DND-41 (cell line): Measurements from ENCODE around the gene ZC3H11A.
"Not testable (repeated sequence)": the region's sequence is repeated elsewhere in the genome, so short reads cannot be mapped to it uniquely, and the experiment has no call there.

Source experiments
- ATAC-seq: fragments of 200-7000 bp; cut with Tn5 transposase; 3 replicates; pipeline ENCODE4 v1.9.1; 2021; ENCODE audit warnings: low read depth; ENCODE audit not compliant: insufficient read depth
- DNase-seq: peaks from one replicate; pipeline ENCODE4 v3.0.0-alpha.2; 2020
- H2AFZ ChIP-seq: 2 replicates; pipeline ENCODE4 v1.6.0; 2012; ENCODE audit warnings: low read depth, low read length
- H3K27ac ChIP-seq: 2 replicates; pipeline ENCODE4 v1.5.1; 2012; ENCODE audit warnings: low read length, inconsistent platforms
- H3K27me3 ChIP-seq: fragments of 200-600 bp; sonication (generic); 2 replicates; pipeline ENCODE4 v1.6.0; 2012; ENCODE audit warnings: low read length, mild to moderate bottlenecking, inconsistent platforms; ENCODE audit not compliant: insufficient read depth, poor library complexity
- H3K36me3 ChIP-seq: 2 replicates; pipeline ENCODE4 v1.5.1; 2012; ENCODE audit warnings: low read length, inconsistent platforms; ENCODE audit not compliant: insufficient read depth
- H3K4me1 ChIP-seq: 2 replicates; pipeline ENCODE4 v1.5.1; 2012; ENCODE audit warnings: mild to moderate bottlenecking, low read length; ENCODE audit not compliant: insufficient read depth
- H3K4me2 ChIP-seq: 2 replicates; pipeline ENCODE4 v1.6.0; 2012; ENCODE audit warnings: mild to moderate bottlenecking, moderate library complexity, low read length, inconsistent platforms; ENCODE audit not compliant: insufficient read depth
- H3K4me3 ChIP-seq, 2 experiments: fragments of 200-600 bp in 1 of 2; shearing (Covaris generic) in 1 of 2; 2 replicates each; pipeline ENCODE4 v1.5.1; 2012 to 2016; ENCODE audit warnings: inconsistent platforms in 2 of 2, low read length in 2 of 2, mild to moderate bottlenecking in 2 of 2, low read depth in 1 of 2, moderate library complexity in 1 of 2
- H3K79me2 ChIP-seq: 2 replicates; pipeline ENCODE4 v1.6.0; 2012; ENCODE audit warnings: low read length, inconsistent platforms; ENCODE audit not compliant: insufficient read depth
- H3K9ac ChIP-seq: 2 replicates; pipeline ENCODE4 v1.6.0; 2012; ENCODE audit warnings: low read depth, mild to moderate bottlenecking, inconsistent platforms, low read length, moderate library complexity
- H3K9me3 ChIP-seq: 2 replicates; pipeline ENCODE4 v1.5.1; 2012; ENCODE audit warnings: low read length, moderate library complexity, mild to moderate bottlenecking, inconsistent platforms; ENCODE audit not compliant: insufficient read depth, severe bottlenecking
- H4K20me1 ChIP-seq: 2 replicates; pipeline ENCODE4 v1.6.0; 2012; ENCODE audit warnings: low read length; ENCODE audit not compliant: insufficient read depth
- EZH2 ChIP-seq: IDR thresholded peaks from 3 replicates; pipeline ENCODE4 v1.6.1; 2012; ENCODE audit warnings: borderline replicate concordance, low read depth, mild to moderate bottlenecking, moderate library complexity, low read length, inconsistent platforms; ENCODE audit not compliant: severe bottlenecking
- TF ChIP-seq, protein P1 (sequence below): IDR thresholded peaks from 2 replicates; pipeline ENCODE4 v1.5.1; 2012; ENCODE audit warnings: borderline replicate concordance, low read length, moderate library complexity, mild to moderate bottlenecking; ENCODE audit not compliant: poor library complexity, severe bottlenecking; ENCODE audit errors: extremely low read depth

The ZC3H11A gene

DNA sequence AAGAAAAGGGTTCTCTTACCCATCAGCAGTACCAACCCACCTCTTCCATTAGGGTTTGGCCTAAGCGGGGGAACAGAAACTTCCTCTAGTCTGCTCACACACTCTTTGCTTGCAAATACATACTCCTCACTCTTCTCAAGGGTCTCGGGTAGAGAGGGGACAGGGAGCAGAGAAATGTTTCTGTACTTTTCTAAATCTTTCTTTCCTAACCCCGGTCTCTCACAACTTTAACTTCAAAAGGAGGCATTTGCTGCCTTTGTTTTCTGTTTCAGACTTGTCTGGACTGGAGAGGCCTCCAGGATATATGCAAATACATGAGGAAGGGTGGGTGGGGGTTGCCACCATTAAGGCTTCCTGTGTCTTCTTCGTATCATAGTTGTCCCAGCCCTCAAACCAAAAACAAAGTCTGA lies 41.0 kb upstream of the ZC3H11A start:
- DNase-seq = peak; percentile 48
- Histone ChIP-seq H3K79me2 (no peaks in the 10 kb centered on the region), H4K20me1 (no peaks in the 10 kb centered on the region), H3K9me3 (no peaks in the 10 kb centered on the region), H3K9ac (peak overlapping the region; percentile 24; the same call in 1 of the 2 replicates), H3K27ac (peak overlapping the region; percentile 58), H2AFZ (peak overlapping the region; percentile 75), H3K4me2 (no peak overlapping the region), H3K36me3 (no peaks in the 10 kb centered on the region), H3K4me1 (peaks cover 13% of the 10 kb centered on the region), H3K4me3 (no peak overlapping the region), H3K27me3 (no peaks in the 10 kb centered on the region)
- ATAC-seq = peak; percentile 79
- no peak for TF ChIP-seq EZH2
- TF ChIP-seq, protein P1, sequence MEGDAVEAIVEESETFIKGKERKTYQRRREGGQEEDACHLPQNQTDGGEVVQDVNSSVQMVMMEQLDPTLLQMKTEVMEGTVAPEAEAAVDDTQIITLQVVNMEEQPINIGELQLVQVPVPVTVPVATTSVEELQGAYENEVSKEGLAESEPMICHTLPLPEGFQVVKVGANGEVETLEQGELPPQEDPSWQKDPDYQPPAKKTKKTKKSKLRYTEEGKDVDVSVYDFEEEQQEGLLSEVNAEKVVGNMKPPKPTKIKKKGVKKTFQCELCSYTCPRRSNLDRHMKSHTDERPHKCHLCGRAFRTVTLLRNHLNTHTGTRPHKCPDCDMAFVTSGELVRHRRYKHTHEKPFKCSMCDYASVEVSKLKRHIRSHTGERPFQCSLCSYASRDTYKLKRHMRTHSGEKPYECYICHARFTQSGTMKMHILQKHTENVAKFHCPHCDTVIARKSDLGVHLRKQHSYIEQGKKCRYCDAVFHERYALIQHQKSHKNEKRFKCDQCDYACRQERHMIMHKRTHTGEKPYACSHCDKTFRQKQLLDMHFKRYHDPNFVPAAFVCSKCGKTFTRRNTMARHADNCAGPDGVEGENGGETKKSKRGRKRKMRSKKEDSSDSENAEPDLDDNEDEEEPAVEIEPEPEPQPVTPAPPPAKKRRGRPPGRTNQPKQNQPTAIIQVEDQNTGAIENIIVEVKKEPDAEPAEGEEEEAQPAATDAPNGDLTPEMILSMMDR = no peak

GRCh38 chr1:203756036-203756435 lies 39.4 kb upstream of the ZC3H11A start:
- Histone ChIP-seq H2AFZ (no peak overlapping the region), H3K36me3 (no peaks in the 10 kb centered on the region), H3K9ac (no peak overlapping the region), H3K4me2 (no peak overlapping the region), H3K27ac (no peak overlapping the region), H3K4me3 (no peak overlapping the region), H3K27me3 (no peaks in the 10 kb centered on the region), H3K9me3 (no peaks in the 10 kb centered on the region), H3K4me1 (peaks cover 13% of the 10 kb centered on the region), H4K20me1 (no peaks in the 10 kb centered on the region), H3K79me2 (no peaks in the 10 kb centered on the region)
- DNase-seq = no peak
- TF ChIP-seq EZH2 = no peak
- TF ChIP-seq, protein P1 = no peak
- no peak for ATAC-seq

GRCh38 chr1:203758749-203759148 lies 36.7 kb upstream of the ZC3H11A start:
- ATAC-seq, H3K36me3 ChIP-seq, H3K4me2 ChIP-seq, H3K79me2 ChIP-seq, H3K9me3 ChIP-seq, H3K27ac ChIP-seq, H4K20me1 ChIP-seq, H3K27me3 ChIP-seq, H2AFZ ChIP-seq, H3K9ac ChIP-seq, H3K4me3 ChIP-seq, DNase-seq: not testable (repeated sequence)
- H3K4me1 ChIP-seq = peaks cover 19% of the 10 kb centered on the region

GRCh38 chr1:203760506-203760905 lies 34.9 kb upstream of the ZC3H11A start:
- H3K4me3 ChIP-seq = no peak overlapping the region
- TF ChIP-seq, protein P1 = no peak
- no peak for TF ChIP-seq EZH2
- H3K4me2 ChIP-seq = no peak overlapping the region
- H2AFZ ChIP-seq = no peak overlapping the region
- H3K9ac ChIP-seq = no peak overlapping the region
- no peaks in the 10 kb centered on the region for H4K20me1 ChIP-seq
- DNase-seq (no peak), ATAC-seq (no peak)
- peaks cover 5% of the 10 kb centered on the region for H3K79me2 ChIP-seq
- no peaks in the 10 kb centered on the region for H3K27me3 ChIP-seq
- no peaks in the 10 kb centered on the region for H3K9me3 ChIP-seq
- H3K4me1 ChIP-seq = peaks cover 24% of the 10 kb centered on the region
- no peaks in the 10 kb centered on the region for H3K36me3 ChIP-seq
- no peak overlapping the region for H3K27ac ChIP-seq

GRCh38 chr1:203761958-203762357 lies 33.5 kb upstream of the ZC3H11A start:
- H3K27me3 ChIP-seq, H3K36me3 ChIP-seq, H3K9me3 ChIP-seq, DNase-seq, H2AFZ ChIP-seq, ATAC-seq, H3K4me2 ChIP-seq, H3K27ac ChIP-seq, H4K20me1 ChIP-seq, H3K4me3 ChIP-seq, H3K9ac ChIP-seq: not testable (repeated sequence)
- H3K4me1 ChIP-seq = peaks cover 38% of the 10 kb centered on the region
- H3K79me2 ChIP-seq = peaks cover 13% of the 10 kb centered on the region
